ENCODE data around the gene C1orf21.

DNA sequence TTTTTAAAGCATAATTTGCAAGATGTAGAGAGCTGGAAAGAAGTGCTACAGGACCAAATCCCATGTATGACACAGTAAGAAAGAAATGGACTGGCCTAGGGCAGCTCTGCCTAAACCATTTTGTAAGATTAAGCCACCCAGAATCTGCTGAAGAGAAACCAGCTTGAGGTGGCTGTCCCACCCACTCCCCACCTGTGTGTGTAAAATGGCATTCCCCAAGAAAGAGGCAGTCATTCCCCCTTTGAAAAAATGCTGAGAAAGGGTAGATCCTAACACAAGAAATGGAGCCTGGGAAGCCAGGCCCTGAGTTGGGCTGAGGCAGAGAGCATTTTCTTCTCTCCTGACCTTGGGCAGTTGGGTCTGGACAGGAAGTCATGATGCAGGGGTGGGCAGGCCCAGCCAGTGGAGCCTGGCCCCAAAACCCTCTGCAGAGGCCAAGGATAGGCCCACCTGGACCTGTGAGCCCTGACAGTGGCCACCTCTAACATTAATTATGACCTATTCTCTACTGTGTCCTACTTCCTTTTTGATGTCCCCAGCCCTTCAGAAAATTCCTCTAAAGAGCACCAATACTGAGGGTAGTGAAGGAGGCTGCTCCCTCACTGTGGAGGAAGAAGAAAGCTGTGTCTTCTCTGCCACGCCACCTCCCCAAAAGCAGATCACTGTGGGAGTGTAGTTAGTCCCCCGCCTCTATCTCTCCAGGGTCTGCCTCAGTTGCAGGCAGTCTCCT lies 273.8 kb downstream of the C1orf21 start:
- TF ChIP-seq CTCF (IDR thresholded peaks at IDR 0.05) (no peak), EP300 (IDR thresholded peaks at IDR 0.05) (no peak)
